ENCODE measurements around the gene COL6A5.

DNA sequence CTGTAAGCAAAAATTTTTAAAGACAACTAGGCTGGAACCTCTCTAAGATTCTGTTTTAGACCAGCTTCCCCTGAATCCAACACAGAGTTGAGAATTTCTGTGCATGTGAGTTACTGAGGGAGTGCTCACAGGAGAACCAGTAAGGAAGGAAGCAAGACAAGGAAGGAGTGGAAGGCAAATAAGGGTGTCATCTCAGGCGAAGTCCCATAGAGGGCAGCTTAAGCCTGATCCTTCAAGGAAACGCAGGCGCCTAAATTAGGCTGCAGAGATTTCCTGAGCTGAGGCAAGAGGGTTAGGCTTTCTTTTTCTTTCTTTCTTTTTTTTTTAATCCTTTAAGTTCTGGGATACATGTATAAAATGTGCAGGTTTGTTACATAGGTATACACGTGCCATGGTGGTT, 135.3 kb downstream of the COL6A5 start:
- TF ChIP-seq, protein P1, sequence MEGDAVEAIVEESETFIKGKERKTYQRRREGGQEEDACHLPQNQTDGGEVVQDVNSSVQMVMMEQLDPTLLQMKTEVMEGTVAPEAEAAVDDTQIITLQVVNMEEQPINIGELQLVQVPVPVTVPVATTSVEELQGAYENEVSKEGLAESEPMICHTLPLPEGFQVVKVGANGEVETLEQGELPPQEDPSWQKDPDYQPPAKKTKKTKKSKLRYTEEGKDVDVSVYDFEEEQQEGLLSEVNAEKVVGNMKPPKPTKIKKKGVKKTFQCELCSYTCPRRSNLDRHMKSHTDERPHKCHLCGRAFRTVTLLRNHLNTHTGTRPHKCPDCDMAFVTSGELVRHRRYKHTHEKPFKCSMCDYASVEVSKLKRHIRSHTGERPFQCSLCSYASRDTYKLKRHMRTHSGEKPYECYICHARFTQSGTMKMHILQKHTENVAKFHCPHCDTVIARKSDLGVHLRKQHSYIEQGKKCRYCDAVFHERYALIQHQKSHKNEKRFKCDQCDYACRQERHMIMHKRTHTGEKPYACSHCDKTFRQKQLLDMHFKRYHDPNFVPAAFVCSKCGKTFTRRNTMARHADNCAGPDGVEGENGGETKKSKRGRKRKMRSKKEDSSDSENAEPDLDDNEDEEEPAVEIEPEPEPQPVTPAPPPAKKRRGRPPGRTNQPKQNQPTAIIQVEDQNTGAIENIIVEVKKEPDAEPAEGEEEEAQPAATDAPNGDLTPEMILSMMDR (IDR thresholded peaks at IDR 0.05), result peak; percentile 12 to 35 (median 22)
- no peak for TF ChIP-seq POLR2A (IDR thresholded peaks at IDR 0.05)

Measured in adrenal gland (tissue), 5 donors.